Omental fat pad (tissue), 4 donors: ENCODE measurements around the gene CD58. TPM values are rescaled to one million over a fixed set of nuclear protein-coding genes. Genes with fewer than 3 reads are reported as not detected.

Source experiments
- ATAC-seq: fragments of 150-250 bp; one replicate; pipeline ENCODE4 v1.9.1; 2016; ENCODE audit warnings: mild to moderate bottlenecking, moderate library complexity; ENCODE audit not compliant: low FRiP score
- DNase-seq: peaks from one replicate; pipeline ENCODE4 v3.0.0-alpha.2; 2019; ENCODE audit warnings: low spot score
- CTCF ChIP-seq, 3 donors: fragments of 450-650 bp; IDR thresholded peaks; one replicate each; pipeline ENCODE4 v1.5.1; 2016 to 2017; ENCODE audit warnings: antibody characterized with exemption in 3 of 3, mild to moderate bottlenecking in 3 of 3, moderate library complexity in 2 of 3
- total RNA-seq, 4 donors: library from RNA; depleted of rRNA; stranded (reverse); fragments of >200 nt; gene quantifications; one replicate each; pipeline ENCODE4 v1.1.0, GENCODE V29; 2016

CD58 gene
- total RNA-seq, 4 donors from 2014 or later: 23.8 to 53.4 (median 27.1) TPM

- no peak for TF ChIP-seq CTCF (IDR thresholded peaks at IDR 0.05)
- DNase-seq (no peak), ATAC-seq (no peak)
Observed at GRCh38 chr1:116478621-116479020, 92.2 kb downstream of the CD58 start.

- TF ChIP-seq CTCF (IDR thresholded peaks at IDR 0.05): no peak
- no peak for ATAC-seq
- DNase-seq: no peak
Observed at GRCh38 chr1:116477429-116477828, 93.4 kb downstream of the CD58 start.

DNA sequence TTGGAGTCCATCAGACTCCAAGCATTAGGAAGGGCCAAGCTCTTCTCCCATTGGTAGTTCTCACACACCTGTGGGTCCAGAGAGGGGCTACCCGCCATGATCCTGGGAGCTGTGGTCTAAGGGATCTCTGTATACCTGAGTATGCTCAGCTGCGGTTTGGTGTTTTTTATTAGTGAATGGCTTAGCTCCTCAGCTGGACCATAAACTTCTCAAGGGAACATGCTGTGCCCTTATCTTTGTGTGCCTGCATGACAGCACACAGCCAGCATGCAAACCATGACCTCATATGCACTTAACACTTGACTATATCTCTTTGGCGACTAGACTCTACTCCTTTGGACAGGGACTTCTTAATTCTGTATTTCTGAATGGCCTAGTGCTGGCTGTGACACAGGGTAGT, 94.5 kb downstream of the CD58 start:
- ATAC-seq (no peak), DNase-seq (no peak)
- TF ChIP-seq CTCF (IDR thresholded peaks at IDR 0.05): no peak

DNA sequence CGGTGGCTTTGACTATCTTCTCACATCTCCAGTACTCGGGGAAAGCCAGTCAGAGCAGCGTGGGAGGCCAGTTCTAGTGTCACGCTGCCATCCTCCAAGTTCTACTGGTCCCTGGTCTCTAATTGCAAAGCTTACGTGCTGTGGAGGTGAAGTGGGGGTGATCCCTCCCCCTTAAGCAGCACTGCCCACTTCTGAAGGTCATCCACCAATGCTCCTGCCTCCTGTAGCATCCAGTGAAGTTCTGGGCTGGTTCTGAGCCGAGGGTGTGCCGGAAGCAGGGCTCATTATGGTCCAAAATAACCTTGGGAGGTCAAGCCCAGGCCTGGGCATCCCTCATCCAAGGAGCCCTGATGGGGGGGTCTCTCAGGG, 95.0 kb downstream of the CD58 start:
- no peak for DNase-seq
- TF ChIP-seq CTCF (IDR thresholded peaks at IDR 0.05): no peak
- no peak for ATAC-seq

- ATAC-seq (no peak), DNase-seq (no peak)
- no peak for TF ChIP-seq CTCF (IDR thresholded peaks at IDR 0.05)
Observed at GRCh38 chr1:116474921-116475849, 95.6 kb downstream of the CD58 start.

GRCh38 chr1:116472431-116472961, 98.3 kb downstream of the CD58 start:
- ATAC-seq: no peak
- no peak for DNase-seq
- TF ChIP-seq CTCF (IDR thresholded peaks at IDR 0.05): no peak

DNA sequence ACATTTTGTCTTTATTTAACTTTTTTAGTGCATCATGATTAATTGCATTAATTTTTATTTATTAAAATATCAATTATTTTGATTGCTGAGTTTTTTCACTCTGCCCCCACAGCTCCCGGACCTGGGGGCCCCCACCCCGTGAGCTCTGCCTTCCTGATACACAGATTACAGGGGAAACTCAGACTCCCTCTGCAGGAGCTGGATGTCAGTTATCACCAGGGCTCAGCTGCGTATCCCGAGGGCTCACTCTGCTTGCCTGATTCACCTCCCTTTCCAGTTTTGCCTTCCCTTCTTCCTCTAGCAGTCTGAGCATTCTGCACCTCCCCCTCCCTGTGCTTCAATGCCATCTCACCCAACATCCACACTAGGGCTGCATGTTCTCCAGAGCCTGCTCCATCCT, 99.6 kb downstream of the CD58 start:
- ATAC-seq (no peak), DNase-seq (no peak)
- no peak for TF ChIP-seq CTCF (IDR thresholded peaks at IDR 0.05)
